Gastroesophageal sphincter (tissue), 4 donors: Measurements from ENCODE around the gene CYP4F2. TPM values are rescaled to one million over a fixed set of nuclear protein-coding genes. Genes with fewer than 3 reads are reported as not detected.

Experiments
- ATAC-seq: fragments of 150-250 bp; one replicate; pipeline ENCODE4 v1.9.1; 2016; ENCODE audit warnings: mild to moderate bottlenecking, moderate library complexity
- H3K27ac ChIP-seq, 4 donors: fragments of 200-600 bp; sonication (generic) in 3 of 4; 1 replicate in 3 of 4; 2 replicates in 1 of 4; pipeline ENCODE4 v1.5.1; 2016 to 2019
- H3K27me3 ChIP-seq: fragments of 200-600 bp; sonication (generic); one replicate; pipeline ENCODE4 v1.5.1; 2019
- H3K36me3 ChIP-seq, 2 donors: fragments of 200-600 bp; sonication (generic); one replicate each; pipeline ENCODE4 v1.5.1; 2019; ENCODE audit warnings: control low read depth in 1 of 2
- H3K4me1 ChIP-seq, 3 donors: fragments of 200-600 bp; sonication (generic); 1 replicate in 2 of 3; 2 replicates in 1 of 3; pipeline ENCODE4 v1.5.1; 2016 to 2019; ENCODE audit warnings: control low read depth in 2 of 3
- H3K4me3 ChIP-seq, 2 donors: fragments of 200-600 bp; sonication (generic); one replicate each; pipeline ENCODE4 v1.5.1; 2019; ENCODE audit warnings: mild to moderate bottlenecking in 1 of 2, moderate library complexity in 1 of 2
- H3K9me3 ChIP-seq, 3 donors: fragments of 200-600 bp; sonication (generic); one replicate each; pipeline ENCODE4 v1.5.1; 2017 to 2019; ENCODE audit warnings: control low read depth in 2 of 3
- EP300 ChIP-seq: sonication (generic); formaldehyde crosslinking; IDR thresholded peaks from one replicate; pipeline ENCODE4 v1.6.1; 2017; ENCODE audit warnings: antibody characterized with exemption, mild to moderate bottlenecking
- POLR2A ChIP-seq, 2 donors: fragments of 450-650 bp; IDR thresholded peaks; one replicate each; pipeline ENCODE4 v1.6.1; 2017; ENCODE audit warnings: antibody characterized with exemption in 2 of 2, mild to moderate bottlenecking in 2 of 2, moderate library complexity in 1 of 2
- POLR2AphosphoS5 ChIP-seq: sonication (generic); formaldehyde crosslinking; IDR thresholded peaks from one replicate; pipeline ENCODE4 v1.6.1; 2017; ENCODE audit warnings: antibody characterized with exemption
- WGBS, 2 donors: methylation state at CpG; one replicate each; pipeline ENCODE4 v1.1.5; 2018; ENCODE audit warnings: low coverage in 1 of 2; 5-methylcytosine and 5-hydroxymethylcytosine counted together
- total RNA-seq, 4 donors: library from RNA; depleted of rRNA; stranded (reverse); fragments of >200 nt; gene quantifications; one replicate each; pipeline ENCODE4 v1.1.0, GENCODE V29; 2016
- TF ChIP-seq, protein P1 (sequence below), 4 experiments: fragments of 200-600 bp in 2 of 4; fragments of 450-650 bp in 2 of 4; sonication (generic) in 1 of 4; IDR thresholded peaks; one replicate each; pipeline ENCODE4 v1.5.1; 2017 to 2019; ENCODE audit warnings: antibody characterized with exemption in 4 of 4, mild to moderate bottlenecking in 2 of 4, moderate library complexity in 2 of 4

CYP4F2 gene
- not detected for total RNA-seq

GRCh38 chr19:15897738-15898276 lies at the start of gene CYP4F2:
Gene CYP4F2 (minus strand): TSS chr19:15898074. CDS start chr19:15897611, 463 bp downstream.
- H3K36me3 ChIP-seq, result no peaks in the 10 kb centered on the region
- TF ChIP-seq POLR2AphosphoS5 (no peak), EP300 (no peak), POLR2A (IDR thresholded peaks at IDR 0.05) (no peak)
- TF ChIP-seq, protein P1, sequence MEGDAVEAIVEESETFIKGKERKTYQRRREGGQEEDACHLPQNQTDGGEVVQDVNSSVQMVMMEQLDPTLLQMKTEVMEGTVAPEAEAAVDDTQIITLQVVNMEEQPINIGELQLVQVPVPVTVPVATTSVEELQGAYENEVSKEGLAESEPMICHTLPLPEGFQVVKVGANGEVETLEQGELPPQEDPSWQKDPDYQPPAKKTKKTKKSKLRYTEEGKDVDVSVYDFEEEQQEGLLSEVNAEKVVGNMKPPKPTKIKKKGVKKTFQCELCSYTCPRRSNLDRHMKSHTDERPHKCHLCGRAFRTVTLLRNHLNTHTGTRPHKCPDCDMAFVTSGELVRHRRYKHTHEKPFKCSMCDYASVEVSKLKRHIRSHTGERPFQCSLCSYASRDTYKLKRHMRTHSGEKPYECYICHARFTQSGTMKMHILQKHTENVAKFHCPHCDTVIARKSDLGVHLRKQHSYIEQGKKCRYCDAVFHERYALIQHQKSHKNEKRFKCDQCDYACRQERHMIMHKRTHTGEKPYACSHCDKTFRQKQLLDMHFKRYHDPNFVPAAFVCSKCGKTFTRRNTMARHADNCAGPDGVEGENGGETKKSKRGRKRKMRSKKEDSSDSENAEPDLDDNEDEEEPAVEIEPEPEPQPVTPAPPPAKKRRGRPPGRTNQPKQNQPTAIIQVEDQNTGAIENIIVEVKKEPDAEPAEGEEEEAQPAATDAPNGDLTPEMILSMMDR (IDR thresholded peaks at IDR 0.05), result no peak
- 50% methylated on average over 1 of the region's 3 CpGs; no CpG with 5 or more reads in 1 of the 2 donors for WGBS, 2 donors
- H3K27ac ChIP-seq, result no peak within 1 kb of the TSS
- H3K27me3 ChIP-seq, result peaks cover 80% of the 10 kb centered on the region
- no peaks in the 10 kb centered on the region for H3K4me1 ChIP-seq
- no peak for ATAC-seq
- H3K9me3 ChIP-seq, result no peaks in the 10 kb centered on the region
- no peak within 1 kb of the TSS for H3K4me3 ChIP-seq

DNA sequence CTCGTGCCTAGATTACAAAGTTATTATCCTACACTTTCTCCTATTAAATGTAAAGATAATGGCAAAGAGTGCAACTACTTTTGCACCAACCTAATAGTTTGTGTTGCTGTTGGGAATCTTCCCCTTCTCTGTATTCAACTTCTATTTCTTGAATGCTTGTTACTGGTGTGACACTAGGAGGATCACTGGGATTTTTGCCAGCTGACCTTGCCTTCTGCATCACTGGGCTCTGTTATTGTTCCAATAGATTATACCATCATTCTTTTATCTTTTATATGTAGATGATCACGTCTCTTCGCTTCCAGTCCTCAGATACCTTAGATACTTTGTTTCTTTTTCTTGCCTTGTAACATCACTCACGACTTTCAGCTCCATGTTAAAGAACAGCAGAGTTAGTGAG lies 47.4 kb upstream of the CYP4F2 start:
- Histone ChIP-seq H3K27ac (no peak overlapping the region), H3K27me3 (peaks cover 37% of the 10 kb centered on the region), H3K36me3 (no peaks in the 10 kb centered on the region), H3K9me3 (peaks cover 0 to 52% (median 0%) of the 10 kb centered on the region in 3 donors), H3K4me1 (no peaks in the 10 kb centered on the region), H3K4me3 (no peak overlapping the region)
- WGBS, 2 donors, result 54 to 55% methylated on average over 4 of the region's 4 CpGs
- ATAC-seq, result no peak
- TF ChIP-seq POLR2A (IDR thresholded peaks at IDR 0.05), result no peak
- TF ChIP-seq, protein P1 (IDR thresholded peaks at IDR 0.05), result no peak
- TF ChIP-seq POLR2AphosphoS5, result no peak
- no peak for TF ChIP-seq EP300

DNA sequence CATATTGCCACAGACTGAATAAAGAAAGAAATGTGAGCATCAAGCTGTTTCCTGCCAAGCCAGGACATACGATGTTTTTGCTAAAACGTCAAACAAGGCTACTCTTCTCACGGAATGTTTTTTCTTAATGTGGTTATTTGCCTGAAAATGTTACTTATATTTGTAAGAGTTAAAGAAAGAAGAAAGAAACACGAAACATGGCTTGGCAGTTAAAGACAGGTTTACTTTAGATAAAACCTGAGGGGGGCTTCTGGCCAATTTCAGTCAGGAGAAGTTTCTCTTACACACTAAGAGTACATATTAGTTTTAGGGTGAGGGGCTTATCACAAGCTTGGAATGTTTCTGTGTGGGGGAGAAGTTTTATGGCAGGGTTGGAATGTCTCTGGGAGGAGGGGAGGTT lies 46.5 kb upstream of the CYP4F2 start:
- WGBS, 2 donors, result 54 to 59% methylated on average over 3 to 4 of the region's 4 CpGs
- Histone ChIP-seq H3K4me3 (no peak overlapping the region), H3K4me1 (no peaks in the 10 kb centered on the region), H3K27me3 (peaks cover 36% of the 10 kb centered on the region), H3K36me3 (no peaks in the 10 kb centered on the region), H3K9me3 (peaks cover 0 to 48% (median 0%) of the 10 kb centered on the region in 3 donors), H3K27ac (no peak overlapping the region)
- no peak for TF ChIP-seq POLR2A (IDR thresholded peaks at IDR 0.05)
- TF ChIP-seq, protein P1 (IDR thresholded peaks at IDR 0.05), result no peak
- no peak for TF ChIP-seq POLR2AphosphoS5
- no peak for TF ChIP-seq EP300
- ATAC-seq, result no peak

GRCh38 chr19:15937771-15938170 lies 39.9 kb upstream of the CYP4F2 start:
- 80% methylated on average over 1 of the region's 2 CpGs; no CpG with 5 or more reads in 1 of the 2 donors for WGBS, 2 donors
- ATAC-seq, result no peak

More at GRCh38 chr19:15937771-15938170, 39.9 kb upstream of the CYP4F2 start:
- Histone ChIP-seq H3K36me3 (no peaks in the 10 kb centered on the region), H3K27ac (no peak overlapping the region), H3K27me3 (peaks cover 26% of the 10 kb centered on the region), H3K9me3 (peaks cover 0 to 3% (median 0%) of the 10 kb centered on the region in 3 donors), H3K4me3 (no peak overlapping the region), H3K4me1 (peaks cover 0 to 17% (median 0%) of the 10 kb centered on the region in 3 donors)
- TF ChIP-seq EP300 (no peak), POLR2AphosphoS5 (no peak), POLR2A (IDR thresholded peaks at IDR 0.05) (no peak)
- TF ChIP-seq, protein P1 (IDR thresholded peaks at IDR 0.05), result no peak
